ENCODE measurements around the gene ARMCX5.

DNA sequence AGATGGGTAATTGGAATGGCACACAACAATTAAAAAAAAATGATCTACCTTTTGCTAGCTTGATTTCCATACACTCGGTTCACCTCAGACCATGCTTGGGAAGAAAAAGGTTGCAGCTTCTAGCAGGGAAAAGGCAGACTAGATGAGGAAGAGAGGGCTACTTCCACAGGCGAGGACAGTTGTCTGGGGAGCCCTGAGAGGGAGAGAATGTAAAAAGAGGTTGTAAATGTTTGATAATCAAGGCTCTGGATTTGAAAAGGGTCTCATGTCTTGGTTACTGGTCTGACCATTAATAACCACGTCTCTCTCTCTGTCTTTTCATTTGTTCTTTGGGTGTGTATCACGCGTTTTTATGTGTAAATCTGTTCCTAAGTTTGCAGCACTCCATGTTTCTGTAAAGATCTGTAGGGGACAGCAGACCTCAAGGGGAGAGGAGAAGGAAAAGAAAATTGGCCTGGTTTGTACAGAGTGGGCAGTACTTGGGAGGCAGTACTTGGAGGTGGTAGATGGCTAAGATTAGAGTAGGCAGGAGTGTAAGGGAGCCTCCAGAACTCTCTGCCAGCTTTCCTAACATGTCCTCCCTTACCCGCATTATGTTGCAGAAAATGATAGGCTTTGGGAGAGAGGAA lies 750 bp downstream of the ARMCX5 start:
- TF ChIP-seq, protein P1, sequence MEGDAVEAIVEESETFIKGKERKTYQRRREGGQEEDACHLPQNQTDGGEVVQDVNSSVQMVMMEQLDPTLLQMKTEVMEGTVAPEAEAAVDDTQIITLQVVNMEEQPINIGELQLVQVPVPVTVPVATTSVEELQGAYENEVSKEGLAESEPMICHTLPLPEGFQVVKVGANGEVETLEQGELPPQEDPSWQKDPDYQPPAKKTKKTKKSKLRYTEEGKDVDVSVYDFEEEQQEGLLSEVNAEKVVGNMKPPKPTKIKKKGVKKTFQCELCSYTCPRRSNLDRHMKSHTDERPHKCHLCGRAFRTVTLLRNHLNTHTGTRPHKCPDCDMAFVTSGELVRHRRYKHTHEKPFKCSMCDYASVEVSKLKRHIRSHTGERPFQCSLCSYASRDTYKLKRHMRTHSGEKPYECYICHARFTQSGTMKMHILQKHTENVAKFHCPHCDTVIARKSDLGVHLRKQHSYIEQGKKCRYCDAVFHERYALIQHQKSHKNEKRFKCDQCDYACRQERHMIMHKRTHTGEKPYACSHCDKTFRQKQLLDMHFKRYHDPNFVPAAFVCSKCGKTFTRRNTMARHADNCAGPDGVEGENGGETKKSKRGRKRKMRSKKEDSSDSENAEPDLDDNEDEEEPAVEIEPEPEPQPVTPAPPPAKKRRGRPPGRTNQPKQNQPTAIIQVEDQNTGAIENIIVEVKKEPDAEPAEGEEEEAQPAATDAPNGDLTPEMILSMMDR (IDR thresholded peaks at IDR 0.05; ENCODE audit: poor library complexity, severe bottlenecking): no peak
- TF ChIP-seq POLR2AphosphoS5 (IDR thresholded peaks at IDR 0.05): no peak
- no peak for TF ChIP-seq EP300 (conservative IDR thresholded peaks at IDR 0.05; ENCODE audit: poor library complexity, severe bottlenecking)
- no peak for TF ChIP-seq TAF1 (IDR thresholded peaks at IDR 0.05; ENCODE audit: low read depth)
- TF ChIP-seq EZH2 (IDR thresholded peaks at IDR 0.05; ENCODE audit: borderline replicate concordance, insufficient read depth, low read length, poor library complexity, severe bottlenecking): no peak
- no peak for TF ChIP-seq RAD21 (conservative IDR thresholded peaks at IDR 0.05)
- no peak for TF ChIP-seq MXI1 (conservative IDR thresholded peaks at IDR 0.05; ENCODE audit: poor library complexity, severe bottlenecking)

All from neural cell (in vitro differentiated cells).